Measurements from ENCODE around the gene IL2RA.

GRCh38 chr10:6030940-6031339 lies 31.2 kb downstream of the IL2RA start:
- TF ChIP-seq EZH2 (IDR thresholded peaks at IDR 0.05; ENCODE audit: low read length, unreplicated experiment) (no peak), CTCF (conservative IDR thresholded peaks at IDR 0.05; ENCODE audit: low read depth, low read length) (no peak), EZH2phosphoT487 (IDR thresholded peaks at IDR 0.05; ENCODE audit: borderline replicate concordance, low read length) (no peak)

Data from PC-3 (cell line).